OCI-LY7 (cell line): ENCODE data around the gene NUBP2. TPM values are rescaled to one million over a fixed set of nuclear protein-coding genes. Genes with fewer than 3 reads are reported as not detected.

ENCODE experiments used
- BruUV-seq: library from RNA; stranded (reverse); fragments of 400-500 nt; replicated peaks from 2 replicates; lab custom pipeline; 2021; lab: Mats Ljungman, UMichigan
- CTCF ChIA-PET: fragments of 300-600 bp; sonication (Branson Sonifier 250); formaldehyde crosslinking; loops from one replicate; lab custom pipeline; 2022; ENCODE audit warnings: antibody characterized with exemption; ENCODE audit not compliant: unreplicated experiment; lab: Charles Lee
- POLR2A ChIA-PET: fragments of 300-600 bp; sonication (Branson Sonifier 250); formaldehyde crosslinking; loops from one replicate; lab custom pipeline; 2022; ENCODE audit warnings: antibody characterized with exemption; lab: Charles Lee
- DNase-seq: peaks from one replicate; pipeline ENCODE4 v3.0.0-alpha.2; 2015; ENCODE audit warnings: low spot score
- H2AFZ ChIP-seq: fragments of 200-600 bp; sonication (generic), shearing (Covaris generic); 2 replicates; pipeline ENCODE4 v1.6.1; 2014; ENCODE audit warnings: mild to moderate bottlenecking, antibody characterized with exemption, low read length, moderate library complexity
- H3K27ac ChIP-seq: fragments of 200-600 bp; sonication (generic); 2 replicates; pipeline ENCODE4 v1.5.1; 2014; ENCODE audit warnings: mixed run types, low read depth, mild to moderate bottlenecking, moderate library complexity, low read length, inconsistent platforms; ENCODE audit not compliant: poor library complexity, severe bottlenecking
- H3K36me3 ChIP-seq: fragments of 200-600 bp; sonication (generic); 2 replicates; pipeline ENCODE4 v1.6.1; 2014; ENCODE audit warnings: mild to moderate bottlenecking, antibody characterized with exemption, low read length, moderate library complexity, mixed read lengths; ENCODE audit not compliant: insufficient read depth
- H3K4me1 ChIP-seq: fragments of 200-600 bp; sonication (generic); 2 replicates; pipeline ENCODE4 v1.5.1; 2014; ENCODE audit warnings: mild to moderate bottlenecking, low read length; ENCODE audit not compliant: insufficient read depth, poor library complexity, severe bottlenecking
- H3K4me2 ChIP-seq: fragments of 200-600 bp; sonication (generic); 2 replicates; pipeline ENCODE4 v1.6.1; 2014; ENCODE audit warnings: mild to moderate bottlenecking, low read length
- H3K4me3 ChIP-seq: fragments of 200-600 bp; sonication (generic); 2 replicates; pipeline ENCODE4 v1.5.1; 2014; ENCODE audit warnings: mild to moderate bottlenecking, low read depth, low read length; ENCODE audit not compliant: poor library complexity, severe bottlenecking
- H3K79me2 ChIP-seq: fragments of 200-600 bp; sonication (generic); 2 replicates; pipeline ENCODE4 v1.6.1; 2016; ENCODE audit warnings: low read depth, mild to moderate bottlenecking, low read length, moderate library complexity, mixed read lengths; ENCODE audit not compliant: insufficient read depth
- H3K9me2 ChIP-seq: fragments of 200-600 bp; sonication (generic); 2 replicates; pipeline ENCODE4 v1.6.1; 2016; ENCODE audit warnings: mild to moderate bottlenecking, low read length, mixed read lengths; ENCODE audit not compliant: insufficient read depth
- H3K9me3 ChIP-seq: fragments of 200-600 bp; sonication (generic); 2 replicates; pipeline ENCODE4 v1.6.1; 2014; ENCODE audit warnings: mild to moderate bottlenecking, mixed run types, low read length, mixed read lengths
- H4K20me1 ChIP-seq: fragments of 200-600 bp; sonication (generic); 2 replicates; pipeline ENCODE4 v1.6.1; 2014; ENCODE audit warnings: mild to moderate bottlenecking, antibody characterized with exemption, low read length, moderate library complexity, mixed read lengths; ENCODE audit not compliant: insufficient read depth
- CTCF ChIP-seq: fragments of 200-600 bp; sonication (generic); conservative IDR thresholded peaks from 2 replicates; pipeline ENCODE4 v1.5.1; 2014; ENCODE audit warnings: mild to moderate bottlenecking, antibody characterized with exemption, low read length, moderate library complexity, mixed read lengths
- EZH2phosphoT487 ChIP-seq: fragments of 200-600 bp; sonication (generic); IDR thresholded peaks from 2 replicates; pipeline ENCODE4 v1.6.1; 2018; ENCODE audit warnings: low read depth, borderline replicate concordance, mild to moderate bottlenecking, mixed run types, antibody characterized with exemption, low read length, moderate library complexity, mixed read lengths
- intact Hi-C: fragments of 100-400 bp; cut with micrococcal nuclease; formaldehyde crosslinking; loops from one replicate; pipeline ENCODE4 v1.10.0; 2022; ENCODE audit not compliant: unreplicated experiment
- total RNA-seq, 2 experiments: library from RNA; depleted of rRNA in 1 of 2; stranded (reverse); fragments of >200 nt in 1 of 2; shearing (Covaris generic) in 1 of 2; gene quantifications; 2 replicates each; pipeline ENCODE4 v1.2.3, GENCODE V29; 2014 to 2022

Gene NUBP2
- total RNA-seq, 2 experiments from 2014 or later: 62.7 to 94.9 TPM

GRCh38 chr16:1740781-1741490 lies 41.8 kb upstream of the NUBP2 start:
- TF ChIP-seq CTCF: no peak
- no peak for TF ChIP-seq EZH2phosphoT487
- no peak overlapping the region for H2AFZ ChIP-seq
- H3K36me3 ChIP-seq: peaks cover 26% of the 10 kb centered on the region; the same call in 1 of the 2 replicates
- H3K4me1 ChIP-seq: no peaks in the 10 kb centered on the region
- no peaks in the 10 kb centered on the region for H3K79me2 ChIP-seq
- intact Hi-C loops: no loop called here
- POLR2A ChIA-PET: no interaction called here
- CTCF ChIA-PET: no interaction called here
- BruUV-seq: no TSS peak
- peaks cover 15% of the 10 kb centered on the region; the same call in 1 of the 2 replicates for H3K9me3 ChIP-seq
- no peaks in the 10 kb centered on the region for H3K9me2 ChIP-seq
- H3K4me2 ChIP-seq: no peak overlapping the region
- H3K27ac ChIP-seq: no peak overlapping the region
- no peak overlapping the region for H3K4me3 ChIP-seq
- H4K20me1 ChIP-seq: no peaks in the 10 kb centered on the region
- DNase-seq: no peak

- Histone ChIP-seq H3K9me2 (no peaks in the 10 kb centered on the region), H3K27ac (no peak overlapping the region), H3K9me3 (peaks cover 12% of the 10 kb centered on the region; the same call in 1 of the 2 replicates), H3K4me1 (no peaks in the 10 kb centered on the region), H3K79me2 (no peaks in the 10 kb centered on the region), H3K4me3 (no peak overlapping the region), H3K36me3 (peaks cover 27% of the 10 kb centered on the region; the same call in 1 of the 2 replicates), H3K4me2 (no peak overlapping the region), H4K20me1 (no peaks in the 10 kb centered on the region), H2AFZ (no peak overlapping the region)
- no peak for TF ChIP-seq CTCF
- TF ChIP-seq EZH2phosphoT487: no peak
- POLR2A ChIA-PET: no interaction called here
- intact Hi-C loops: no loop called here
- no TSS peak for BruUV-seq
- CTCF ChIA-PET: no interaction called here
- DNase-seq: no peak
These were observed 41.1 kb upstream of the NUBP2 start for GRCh38 chr16:1741553-1742165.
